H9 (cell line): ENCODE data around the gene RTF2. TPM values are rescaled to one million over a fixed set of nuclear protein-coding genes. Genes with fewer than 3 reads are reported as not detected.

Source experiments
- DNase-seq: peaks from one replicate; pipeline ENCODE4 v3.0.0-alpha.2; 2017
- H2AFZ ChIP-seq: one replicate; pipeline ENCODE4 v1.6.1; 2013; ENCODE audit warnings: mild to moderate bottlenecking, low read length, control low read depth, moderate library complexity
- H2AK5ac ChIP-seq: 2 replicates; pipeline ENCODE4 v1.6.1; 2013; ENCODE audit warnings: low read length, control low read depth, mixed read lengths; ENCODE audit not compliant: insufficient read length
- H2BK120ac ChIP-seq: one replicate; pipeline ENCODE4 v1.6.1; 2013; ENCODE audit warnings: low read depth, mild to moderate bottlenecking, low read length, control low read depth, inconsistent platforms; ENCODE audit not compliant: poor library complexity, severe bottlenecking
- H2BK12ac ChIP-seq: 2 replicates; pipeline ENCODE4 v1.6.1; 2013; ENCODE audit warnings: low read length, control low read depth, mixed read lengths, low read depth; ENCODE audit not compliant: insufficient read length
- H2BK15ac ChIP-seq: 2 replicates; pipeline ENCODE4 v1.6.1; 2013; ENCODE audit warnings: low read depth, low read length, control low read depth
- H2BK20ac ChIP-seq: one replicate; pipeline ENCODE4 v1.6.1; 2013; ENCODE audit warnings: low read depth, mild to moderate bottlenecking, low read length, control low read depth, inconsistent platforms; ENCODE audit not compliant: poor library complexity, severe bottlenecking
- H2BK5ac ChIP-seq: 2 replicates; pipeline ENCODE4 v1.6.1; 2013; ENCODE audit warnings: low read length, control low read depth, mixed read lengths; ENCODE audit not compliant: insufficient read length
- H3K14ac ChIP-seq: 2 replicates; pipeline ENCODE4 v1.6.1; 2013; ENCODE audit warnings: low read length, control low read depth; ENCODE audit not compliant: insufficient read depth
- H3K18ac ChIP-seq: 2 replicates; pipeline ENCODE4 v1.6.1; 2013; ENCODE audit warnings: low read depth, mild to moderate bottlenecking, mixed read lengths, low read length, control low read depth; ENCODE audit not compliant: insufficient read length
- H3K23ac ChIP-seq: 2 replicates; pipeline ENCODE4 v1.6.1; 2013; ENCODE audit warnings: low read length, control low read depth, mixed read lengths, low read depth; ENCODE audit not compliant: insufficient read length
- H3K23me2 ChIP-seq: 2 replicates; pipeline ENCODE4 v1.6.1; 2013; ENCODE audit warnings: low read depth, mild to moderate bottlenecking, mixed read lengths, low read length, control low read depth; ENCODE audit not compliant: insufficient read length, poor library complexity, severe bottlenecking
- H3K27ac ChIP-seq: 2 replicates; pipeline ENCODE4 v1.5.1; 2013; ENCODE audit warnings: low read length, control low read depth, mixed read lengths, low read depth; ENCODE audit not compliant: insufficient read length
- H3K27me3 ChIP-seq: 2 replicates; pipeline ENCODE4 v1.6.1; 2013; ENCODE audit warnings: low read length, control low read depth, inconsistent platforms; ENCODE audit not compliant: insufficient read depth
- H3K4ac ChIP-seq: 2 replicates; pipeline ENCODE4 v1.6.1; 2013; ENCODE audit warnings: low read depth, mild to moderate bottlenecking, control low read depth, inconsistent platforms, low read length, moderate library complexity
- H3K4me1 ChIP-seq: 2 replicates; pipeline ENCODE4 v1.6.1; 2013; ENCODE audit warnings: low read length, control low read depth, inconsistent platforms; ENCODE audit not compliant: insufficient read depth
- H3K4me2 ChIP-seq: 2 replicates; pipeline ENCODE4 v1.6.1; 2013; ENCODE audit warnings: low read length, control low read depth, mixed read lengths; ENCODE audit not compliant: insufficient read length, insufficient read depth
- H3K56ac ChIP-seq: 2 replicates; pipeline ENCODE4 v1.6.1; 2013; ENCODE audit warnings: low read depth, mild to moderate bottlenecking, mixed read lengths, low read length, control low read depth; ENCODE audit not compliant: insufficient read length
- H3K79me1 ChIP-seq: 2 replicates; pipeline ENCODE4 v1.6.1; 2013; ENCODE audit warnings: low read depth, mild to moderate bottlenecking, moderate library complexity, low read length, control low read depth, inconsistent platforms; ENCODE audit not compliant: insufficient read depth, poor library complexity, severe bottlenecking
- H3K79me2 ChIP-seq: 2 replicates; pipeline ENCODE4 v1.6.1; 2013; ENCODE audit warnings: low read length, control low read depth, inconsistent platforms; ENCODE audit not compliant: insufficient read depth
- H3K9ac ChIP-seq: 2 replicates; pipeline ENCODE4 v1.6.1; 2013; ENCODE audit warnings: low read length, control low read depth, mixed read lengths; ENCODE audit not compliant: insufficient read length; ENCODE audit errors: extremely low read depth
- H3K9me3 ChIP-seq: one replicate; pipeline ENCODE4 v1.6.1; 2013; ENCODE audit warnings: low read depth, low read length, inconsistent platforms; ENCODE audit not compliant: control insufficient read depth
- H3T11ph ChIP-seq: one replicate; pipeline ENCODE4 v1.6.1; 2013; ENCODE audit warnings: mild to moderate bottlenecking, low read length, control low read depth, inconsistent platforms
- H4K20me1 ChIP-seq: one replicate; pipeline ENCODE4 v1.6.1; 2013; ENCODE audit not compliant: control insufficient read depth, insufficient read length, insufficient read depth
- H4K5ac ChIP-seq: 2 replicates; pipeline ENCODE4 v1.6.1; 2013; ENCODE audit warnings: low read depth, mild to moderate bottlenecking, mixed read lengths, low read length, control low read depth; ENCODE audit not compliant: insufficient read length
- H4K8ac ChIP-seq: replicated peaks from 2 replicates; pipeline ENCODE4 v1.6.1; 2013; ENCODE audit warnings: low read length, control low read depth, mixed read lengths, low read depth; ENCODE audit not compliant: insufficient read length
- H4K91ac ChIP-seq: 2 replicates; pipeline ENCODE4 v1.6.1; 2013; ENCODE audit warnings: low read depth, mild to moderate bottlenecking, moderate library complexity, mixed read lengths, low read length, control low read depth; ENCODE audit not compliant: insufficient read length
- H3K27ac Mint-ChIP-seq, 3 experiments: 2 replicates in 2 of 3; 3 replicates in 1 of 3; pipeline ENCODE4 v1.8.0; 2020 to 2021; ENCODE audit warnings: mixed read lengths in 3 of 3, mild to moderate bottlenecking in 1 of 3, moderate library complexity in 1 of 3
- H3K27me3 Mint-ChIP-seq: 2 replicates; pipeline ENCODE4 v1.8.0; 2021; ENCODE audit warnings: low read depth, mild to moderate bottlenecking, moderate library complexity, mixed read lengths
- H3K36me3 Mint-ChIP-seq, 3 experiments: 2 replicates in 2 of 3; 3 replicates in 1 of 3; pipeline ENCODE4 v1.8.0; 2020 to 2021; ENCODE audit warnings: low read depth in 3 of 3, mixed read lengths in 3 of 3; ENCODE audit not compliant: insufficient read depth in 1 of 3
- H3K4me1 Mint-ChIP-seq, 2 experiments: 2 replicates each; pipeline ENCODE4 v1.8.0; 2020; ENCODE audit warnings: mixed read lengths in 2 of 2
- H3K4me3 Mint-ChIP-seq, 2 experiments: 2 replicates in 1 of 2; 3 replicates in 1 of 2; pipeline ENCODE4 v1.8.0; 2020 to 2021; ENCODE audit warnings: mild to moderate bottlenecking in 2 of 2, mixed read lengths in 2 of 2, moderate library complexity in 1 of 2
- H3K9me3 Mint-ChIP-seq, 2 experiments: 2 replicates in 1 of 2; 3 replicates in 1 of 2; pipeline ENCODE4 v1.8.0; 2020; ENCODE audit warnings: mild to moderate bottlenecking in 2 of 2, mixed read lengths in 2 of 2, moderate library complexity in 1 of 2
- CTCF ChIP-seq: fragments of 200-600 bp; sonication (generic); conservative IDR thresholded peaks from 3 replicates; pipeline ENCODE4 v1.8.0; 2021; ENCODE audit warnings: antibody characterized with exemption, mild to moderate bottlenecking
- total RNA-seq: library from RNA; stranded (reverse); gene quantifications from 2 replicates; pipeline ENCODE4 v1.2.1, GENCODE V29; 2021

RTF2 gene
- total RNA-seq, 1 experiment from 2014 or later, result 62.6 TPM

GRCh38 chr20:56447227-56447626 lies 21.2 kb upstream of the RTF2 start:
- Histone ChIP-seq H3K9me3 (no peaks in the 10 kb centered on the region), H3K14ac (no peak overlapping the region), H4K8ac (no peak overlapping the region), H3K79me1 (no peaks in the 10 kb centered on the region), H4K20me1 (no peaks in the 10 kb centered on the region), H3T11ph (no peak overlapping the region), H3K27ac (no peak overlapping the region), H3K23me2 (no peaks in the 10 kb centered on the region), H3K56ac (no peak overlapping the region), H3K9ac (no peak overlapping the region), H4K5ac (no peak overlapping the region), H2AFZ (no peak overlapping the region), H2BK20ac (no peak overlapping the region), H3K23ac (no peak overlapping the region), H3K79me2 (no peaks in the 10 kb centered on the region), H4K91ac (no peak overlapping the region), H3K4me2 (no peak overlapping the region), H2AK5ac (no peak overlapping the region), H2BK12ac (no peak overlapping the region), H2BK120ac (no peak overlapping the region), H3K27me3 (no peaks in the 10 kb centered on the region), H3K4me1 (no peaks in the 10 kb centered on the region), H3K4ac (no peak overlapping the region), H2BK15ac (no peak overlapping the region), H2BK5ac (no peak overlapping the region), H3K18ac (no peak overlapping the region)
- TF ChIP-seq CTCF, result no peak
- H3K27ac Mint-ChIP-seq, result no peak overlapping the region; a peak in 1 of 7 replicates
- peaks cover 5% of the 10 kb centered on the region in 2 experiments for H3K4me1 Mint-ChIP-seq
- H3K36me3 Mint-ChIP-seq, result no peaks in the 10 kb centered on the region
- H3K27me3 Mint-ChIP-seq, result peaks cover 38% of the 10 kb centered on the region
- H3K4me3 Mint-ChIP-seq, result no peak overlapping the region
- DNase-seq, result peak; percentile 45
- H3K9me3 Mint-ChIP-seq, result no peaks in the 10 kb centered on the region
